GM18867 (cell line): ENCODE results near the gene LMO1.
A peak's percentile ranks its signal among the peaks of the same experiment; 100 is the strongest.

Experiments
- ATAC-seq: cut with Tn5 transposase; IDR thresholded peaks from one replicate; pipeline ENCODE4 v1.9.1; 2021; ENCODE audit warnings: mild to moderate bottlenecking, moderate library complexity; ENCODE audit not compliant: unreplicated experiment

Gene LMO1

DNA sequence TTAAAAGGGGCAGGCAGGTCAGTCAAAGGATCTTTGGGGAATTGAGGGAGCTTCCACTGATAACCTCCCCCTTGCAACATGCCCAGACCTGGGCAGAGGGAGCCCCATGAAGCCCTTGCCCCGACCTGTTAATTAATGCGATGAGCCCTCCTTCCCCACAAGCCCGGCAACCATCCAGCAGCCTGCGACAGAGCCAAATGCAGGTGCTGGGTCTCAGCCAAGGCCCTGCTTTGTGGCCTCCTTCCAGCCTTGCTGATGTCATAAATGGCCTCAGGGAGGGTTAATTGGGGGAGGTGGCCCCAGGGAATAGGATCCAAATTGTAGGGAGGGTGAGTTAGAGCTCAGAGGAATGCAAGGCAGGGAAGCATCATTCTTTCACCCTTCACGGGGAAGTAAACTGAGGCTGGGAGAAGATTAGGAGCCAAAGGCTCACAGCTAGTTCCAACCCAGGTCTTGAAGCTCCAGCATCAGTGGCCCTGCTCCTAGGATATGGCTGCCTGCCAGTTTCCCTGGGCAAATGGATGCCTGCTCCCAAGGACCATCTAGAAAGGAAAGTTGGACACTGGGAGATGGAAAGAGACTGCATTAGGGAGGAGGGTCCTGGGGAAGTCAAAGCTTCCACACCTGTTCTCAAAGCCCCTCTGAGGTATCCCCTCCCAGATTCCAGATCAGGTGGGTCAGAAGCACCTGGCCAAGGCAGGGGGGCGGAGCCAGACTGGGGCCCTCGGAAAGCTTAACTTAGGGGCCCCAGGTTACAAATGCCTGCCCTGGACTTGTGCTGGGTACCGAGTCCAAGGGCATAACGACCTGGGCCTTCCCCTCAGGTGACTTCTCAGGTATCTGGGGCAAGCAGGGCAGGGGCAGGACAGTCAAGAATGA, 34.1 kb downstream of the LMO1 start:
- no peak for ATAC-seq

DNA sequence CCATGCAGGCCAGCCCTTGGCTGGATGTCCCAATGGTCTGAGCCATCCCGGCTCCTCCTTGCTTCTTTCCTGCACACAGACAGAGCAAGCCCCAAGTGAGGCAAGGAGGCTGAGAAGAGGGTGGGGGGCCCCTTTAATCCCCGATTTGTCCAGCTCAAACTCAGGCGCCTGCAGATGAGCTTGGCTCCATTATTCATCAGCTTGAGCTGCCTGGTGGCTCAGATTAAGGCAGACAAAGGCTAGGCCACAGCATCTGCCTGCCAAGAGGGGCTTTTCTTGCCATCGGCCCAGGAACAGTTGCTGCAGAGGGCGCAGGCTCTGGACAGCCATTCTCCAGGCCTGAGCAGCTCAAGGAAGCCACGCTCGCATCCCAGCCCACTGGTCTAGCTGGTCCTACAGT, 35.4 kb downstream of the LMO1 start:
- no peak for ATAC-seq

DNA sequence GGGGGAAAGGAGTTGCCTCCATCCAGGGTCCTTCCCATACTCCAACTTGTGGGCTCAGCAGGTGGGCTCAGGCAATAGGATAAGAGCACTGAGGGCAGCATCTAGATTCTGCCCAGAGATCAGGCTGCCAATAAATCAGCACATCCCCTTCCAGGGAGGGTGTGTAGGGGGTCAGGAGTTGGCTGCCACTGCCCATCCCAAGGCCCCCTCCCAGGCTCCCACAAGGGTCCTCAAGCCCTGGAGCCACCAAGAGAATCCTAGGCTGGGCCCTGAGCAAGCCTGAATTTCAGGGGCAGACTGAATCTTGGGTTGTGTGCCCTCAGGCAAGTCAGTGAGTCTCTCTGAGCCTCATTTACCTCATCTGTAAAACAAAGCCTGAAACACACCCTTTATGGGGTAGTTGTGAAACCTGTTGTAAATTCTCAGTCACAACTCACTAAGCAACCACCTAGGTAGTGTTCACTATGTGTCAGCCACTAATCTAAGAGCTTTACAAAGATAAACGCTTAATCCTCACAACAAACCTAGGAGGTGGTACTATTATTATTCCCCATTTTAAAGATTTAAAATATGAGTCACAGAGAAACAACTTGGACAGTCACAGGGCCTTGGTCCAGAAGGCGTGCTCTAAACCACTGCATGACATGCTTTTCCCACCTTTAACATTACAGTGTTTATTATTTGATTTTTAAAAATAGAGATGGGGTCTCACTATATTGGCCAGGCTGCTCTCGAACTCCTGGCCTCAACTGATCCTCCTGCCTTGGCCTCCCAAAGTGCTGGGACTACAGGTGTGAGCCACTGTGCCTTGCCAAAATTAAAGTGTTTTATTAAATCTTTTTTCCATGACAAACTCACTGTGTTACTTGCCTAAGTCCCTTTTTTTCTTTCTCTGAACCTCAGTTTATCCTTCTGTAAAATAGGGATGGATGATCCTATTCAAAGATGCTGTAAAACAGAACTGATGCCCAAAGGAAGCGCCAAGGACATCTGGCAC, 36.2 kb downstream of the LMO1 start:
- no peak for ATAC-seq

DNA sequence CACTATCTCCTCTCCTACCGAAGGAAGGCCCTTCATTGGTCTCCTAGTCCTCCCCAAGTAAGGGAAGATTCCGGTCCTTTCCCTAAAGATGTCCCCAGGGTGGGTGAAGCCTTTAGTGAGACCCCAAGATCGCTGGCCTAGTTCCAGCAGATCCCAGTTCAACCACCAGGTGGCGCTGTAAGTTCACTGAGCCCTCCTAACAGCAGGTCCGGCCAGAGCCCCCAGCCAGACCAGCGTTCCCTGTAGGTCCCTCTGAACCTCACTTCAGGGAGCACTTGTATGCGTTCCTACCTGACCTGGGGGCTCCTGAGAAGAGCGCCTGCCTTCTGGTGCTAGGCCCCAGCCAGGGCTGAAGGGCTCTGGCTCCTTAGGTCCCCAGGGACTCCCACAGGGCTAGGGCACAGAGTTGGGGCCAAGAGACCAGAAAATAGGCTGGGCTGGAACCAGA, 38.1 kb downstream of the LMO1 start:
- peak; percentile 66 for ATAC-seq

DNA sequence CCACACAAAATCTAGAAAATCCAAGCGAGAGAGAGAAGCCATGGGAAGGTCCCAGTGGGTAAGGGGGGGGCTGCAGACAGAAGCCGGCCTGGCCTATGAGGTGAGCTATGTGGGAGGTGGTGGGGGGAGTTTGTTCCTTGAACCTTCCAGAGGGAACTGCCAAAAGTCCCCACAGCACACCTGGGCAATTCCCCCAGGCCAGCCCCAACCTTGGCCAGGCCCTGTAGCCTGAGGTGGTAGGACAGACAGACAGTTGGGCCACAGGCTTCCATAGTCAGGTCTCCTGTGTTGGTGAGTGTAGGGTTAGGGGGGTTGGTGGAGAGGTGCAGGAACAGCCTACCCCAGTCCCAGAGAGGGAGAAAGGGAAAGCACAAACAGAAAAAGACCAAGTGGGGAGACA, 39.0 kb downstream of the LMO1 start:
- ATAC-seq: no peak

DNA sequence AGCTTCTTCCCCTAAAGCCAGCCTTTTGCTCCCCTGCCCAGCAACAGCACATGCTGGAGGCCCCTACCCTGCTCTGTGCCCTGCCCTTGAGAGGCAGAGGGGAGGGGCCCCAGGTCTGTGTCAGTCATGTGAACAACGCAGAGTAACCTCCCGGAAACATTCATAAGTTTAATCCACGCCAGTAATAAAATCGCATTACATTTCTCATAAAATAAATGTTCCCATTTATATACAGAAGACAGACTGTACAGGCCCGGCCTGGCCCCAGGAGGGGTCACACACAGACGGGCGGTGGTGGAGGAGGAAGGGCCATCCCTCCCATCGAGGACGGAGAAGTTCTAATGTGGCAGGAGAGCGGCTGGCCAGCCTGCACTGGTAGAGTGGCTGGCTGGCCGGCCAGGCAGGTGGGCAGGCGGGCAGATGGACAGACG, 39.5 kb downstream of the LMO1 start:
- no peak for ATAC-seq

DNA sequence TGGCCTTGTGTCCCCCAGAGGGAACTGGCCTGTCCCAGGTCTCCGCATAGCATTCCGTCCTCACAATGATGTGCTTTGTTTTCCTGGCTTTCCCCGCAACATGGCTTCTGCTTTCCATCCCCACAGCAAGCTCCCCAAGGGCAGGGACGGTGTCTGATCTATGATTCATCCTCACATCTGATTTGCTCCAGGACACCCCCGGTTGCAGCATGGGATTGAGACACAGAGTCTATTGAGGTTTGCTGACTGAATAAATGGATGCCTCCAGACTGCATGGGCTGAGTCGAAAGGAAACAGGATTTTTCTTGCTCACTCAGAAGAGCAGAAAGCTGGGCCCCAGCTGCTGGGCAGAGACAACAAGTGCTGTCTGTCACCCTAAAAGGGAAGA, 40.2 kb downstream of the LMO1 start:
- ATAC-seq: no peak

DNA sequence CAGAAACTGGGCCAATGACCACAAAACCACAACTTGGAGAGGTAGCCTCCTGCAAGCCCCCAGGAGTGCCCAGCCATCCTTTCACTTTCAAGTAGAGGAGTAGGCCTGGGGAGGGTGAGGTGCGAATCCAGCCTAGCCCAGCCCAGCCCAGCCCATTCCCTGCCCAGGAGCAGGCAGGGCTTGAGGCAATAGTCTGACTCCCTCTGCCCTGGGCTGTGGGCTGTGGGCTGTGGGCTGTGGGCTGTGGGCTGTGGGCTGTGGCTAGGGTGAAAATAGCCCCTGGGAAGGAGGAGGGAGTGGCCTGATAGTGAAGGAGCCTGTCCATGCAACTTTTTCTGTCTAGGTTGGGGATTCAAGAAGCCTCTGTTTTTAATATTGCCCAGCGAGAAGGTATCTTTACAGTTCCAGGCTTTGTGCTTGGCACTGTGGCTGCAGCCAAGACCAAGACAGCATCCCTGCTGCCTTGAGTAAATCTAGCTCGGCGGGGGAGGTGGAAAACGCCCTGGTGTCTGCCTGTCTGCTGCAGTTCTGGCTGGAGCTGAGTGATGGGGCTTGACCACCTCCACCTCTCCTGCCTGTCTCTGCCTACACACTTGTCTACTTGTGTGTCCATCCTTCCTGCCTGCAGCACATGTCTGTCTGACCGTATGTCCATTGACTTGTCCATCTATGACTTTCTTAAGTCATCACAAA, 40.7 kb downstream of the LMO1 start:
- no peak for ATAC-seq

DNA sequence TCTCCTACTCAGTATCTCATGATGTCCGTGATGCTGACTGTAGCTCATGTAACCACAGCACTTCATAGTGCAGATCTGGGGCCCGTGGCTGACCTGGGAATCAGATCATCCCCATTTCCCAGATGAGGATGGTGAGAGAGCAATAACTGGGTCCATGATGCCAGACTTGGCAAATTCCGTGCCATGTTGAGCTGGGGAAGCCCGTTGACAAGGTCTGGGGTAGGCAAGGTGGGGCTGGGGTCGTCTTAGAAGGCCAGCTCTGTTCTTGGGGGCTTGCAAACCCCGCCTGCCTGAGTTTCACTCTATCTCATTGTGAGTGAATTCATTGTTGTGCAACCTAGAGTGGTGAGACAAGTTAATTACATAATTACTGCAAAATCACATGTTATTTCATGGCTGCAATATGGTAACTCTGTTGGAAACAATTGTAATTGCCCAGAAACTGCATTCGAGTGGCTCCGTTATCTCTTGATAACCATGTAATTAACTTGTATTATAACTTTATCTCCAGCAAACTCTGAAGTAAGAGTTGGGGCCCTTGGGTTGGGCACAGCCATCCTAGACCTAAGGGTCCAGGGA, 41.7 kb downstream of the LMO1 start:
- ATAC-seq: no peak

DNA sequence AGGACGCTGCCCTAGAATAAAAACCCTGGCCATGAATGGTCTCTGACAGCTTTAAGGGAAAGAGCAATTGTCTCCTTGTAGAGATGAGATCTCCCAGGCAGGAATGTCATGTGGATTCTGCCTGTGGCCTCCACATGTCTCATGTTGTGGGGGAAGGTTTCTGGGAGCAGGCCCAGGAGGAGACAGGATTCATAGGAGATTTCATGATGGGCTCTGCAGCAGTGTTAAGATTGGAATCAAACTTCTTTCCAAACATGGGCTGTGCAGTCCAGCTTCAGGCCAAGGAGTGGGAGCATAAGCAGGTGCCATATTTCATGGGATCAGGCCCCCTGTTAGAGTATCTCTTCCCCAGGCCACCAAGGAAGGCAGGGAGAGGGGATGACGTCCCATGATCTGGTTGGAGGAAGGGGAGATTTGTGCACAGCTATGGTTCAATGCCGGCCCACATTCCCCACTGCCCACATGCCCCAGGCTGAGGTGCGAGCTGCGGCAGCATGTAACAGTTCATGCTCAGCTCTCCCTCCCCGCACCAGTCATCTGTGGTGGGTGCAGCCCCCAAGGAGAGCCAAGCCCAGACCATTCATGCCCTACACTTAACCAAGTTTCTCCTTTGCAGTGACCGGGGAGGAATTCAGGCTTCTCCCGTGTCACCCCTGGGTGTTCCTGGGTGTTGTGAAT, 42.5 kb downstream of the LMO1 start:
- ATAC-seq: no peak

DNA sequence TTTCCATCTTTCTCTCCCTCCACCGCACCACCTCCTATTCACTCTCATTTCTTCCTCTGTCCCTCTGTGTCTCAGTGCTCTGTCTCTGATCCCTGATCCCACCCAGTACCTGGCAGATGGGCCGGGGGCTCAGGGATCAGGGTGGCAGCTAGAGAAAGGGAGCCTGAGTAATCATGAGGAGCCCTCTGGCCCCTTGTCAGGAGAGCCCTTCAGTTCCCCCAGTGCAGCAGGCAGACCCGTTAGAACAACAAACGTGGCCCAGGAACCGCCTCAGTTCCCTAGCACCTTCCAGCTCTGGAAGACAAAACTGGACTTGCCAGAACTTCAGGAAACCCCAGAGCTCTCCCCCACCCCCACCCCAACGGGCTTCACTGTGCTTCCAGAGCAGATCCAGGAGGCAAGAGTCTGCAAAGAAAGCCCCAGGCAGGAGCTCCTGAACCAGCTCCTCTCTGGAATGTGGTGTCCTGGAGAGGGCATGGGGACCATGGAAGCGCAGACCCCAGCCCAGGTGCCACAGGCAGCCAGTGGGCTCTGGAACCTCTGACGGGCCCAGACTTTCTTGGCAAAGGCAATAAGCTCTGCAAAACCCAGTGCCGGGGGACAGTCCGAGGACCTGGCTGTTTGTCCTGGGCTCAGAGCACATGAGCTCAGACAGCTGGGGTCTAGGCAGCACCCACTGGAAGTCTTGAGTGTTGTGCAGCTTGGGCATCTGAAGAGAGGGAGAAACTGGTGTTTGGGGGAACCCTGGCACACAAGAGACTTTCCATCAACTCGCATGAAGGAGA, 43.2 kb downstream of the LMO1 start:
- ATAC-seq: no peak

DNA sequence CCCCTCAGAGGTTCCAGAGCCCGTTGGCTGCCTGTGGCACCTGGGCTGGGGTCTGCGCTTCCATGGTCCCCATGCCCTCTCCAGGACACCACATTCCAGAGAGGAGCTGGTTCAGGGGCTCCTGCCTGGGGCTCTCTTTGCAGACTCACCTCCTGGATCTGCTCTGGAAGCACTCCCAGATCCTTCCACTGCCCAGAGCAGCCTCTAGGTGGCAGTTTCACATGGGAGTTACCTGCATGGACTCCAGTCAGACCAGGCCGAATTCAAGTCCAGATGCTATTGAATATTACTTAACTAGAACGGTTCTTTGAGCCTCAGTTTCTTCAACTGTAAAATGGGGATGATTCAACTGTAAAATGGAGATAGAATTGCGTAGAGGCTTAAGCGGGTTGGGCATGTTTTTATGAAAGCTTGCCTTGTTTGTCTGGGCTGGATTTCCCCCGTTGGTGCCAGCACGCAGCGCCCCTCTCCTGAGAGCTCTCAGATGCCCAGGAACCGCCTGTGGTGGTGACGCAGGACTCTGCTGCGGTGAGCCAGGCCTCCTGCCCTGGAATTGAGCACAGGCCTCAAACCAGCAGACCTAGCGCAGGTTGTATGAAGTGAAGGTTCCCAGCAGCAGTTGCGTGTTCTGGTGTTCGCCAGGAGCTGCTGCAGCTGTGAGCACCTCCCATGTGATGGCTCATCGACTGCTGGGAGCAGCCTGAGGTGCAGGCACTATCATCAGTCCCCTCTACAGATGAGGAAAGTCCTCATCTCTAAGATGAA, 44.2 kb downstream of the LMO1 start:
- ATAC-seq: peak; percentile 61

DNA sequence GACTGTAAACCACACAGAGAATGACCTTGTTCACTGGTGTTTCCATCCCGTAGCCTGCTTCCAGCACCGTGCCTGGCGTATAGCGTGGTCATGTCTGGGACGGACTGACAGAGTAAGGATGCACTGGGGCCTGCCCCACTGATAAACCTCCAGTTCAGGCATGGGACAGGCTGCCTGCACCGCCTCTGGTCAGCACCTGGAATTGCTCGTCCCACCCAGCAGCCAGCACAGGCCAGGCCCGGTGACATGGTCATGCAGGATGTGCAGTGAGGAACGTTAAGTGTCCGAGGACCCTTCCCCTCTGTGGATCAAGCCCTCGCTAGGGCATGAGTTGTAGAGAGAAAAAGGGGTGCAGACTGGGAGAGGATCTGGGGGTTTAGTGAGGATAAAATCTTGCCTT, 44.8 kb downstream of the LMO1 start:
- no peak for ATAC-seq

DNA sequence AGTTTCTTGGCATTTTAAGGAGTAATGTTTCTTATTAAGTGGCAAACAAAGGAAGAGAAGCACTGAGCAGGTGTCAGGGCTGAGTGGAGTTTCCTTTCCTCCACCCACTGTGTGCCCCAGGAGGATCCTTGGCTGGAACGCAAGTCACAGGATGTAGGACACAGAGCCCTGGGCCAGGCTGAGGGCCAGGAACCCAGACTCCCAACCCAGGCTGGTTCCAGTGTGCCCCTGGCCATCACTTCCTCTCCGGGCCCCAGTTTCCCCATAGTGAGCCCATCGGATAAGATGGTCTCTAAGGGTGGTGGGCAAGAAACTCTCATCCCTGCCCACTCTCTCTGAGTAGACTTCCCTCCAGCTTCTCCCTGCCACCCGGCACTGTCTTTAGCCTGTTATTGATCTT, 45.3 kb downstream of the LMO1 start:
- no peak for ATAC-seq

DNA sequence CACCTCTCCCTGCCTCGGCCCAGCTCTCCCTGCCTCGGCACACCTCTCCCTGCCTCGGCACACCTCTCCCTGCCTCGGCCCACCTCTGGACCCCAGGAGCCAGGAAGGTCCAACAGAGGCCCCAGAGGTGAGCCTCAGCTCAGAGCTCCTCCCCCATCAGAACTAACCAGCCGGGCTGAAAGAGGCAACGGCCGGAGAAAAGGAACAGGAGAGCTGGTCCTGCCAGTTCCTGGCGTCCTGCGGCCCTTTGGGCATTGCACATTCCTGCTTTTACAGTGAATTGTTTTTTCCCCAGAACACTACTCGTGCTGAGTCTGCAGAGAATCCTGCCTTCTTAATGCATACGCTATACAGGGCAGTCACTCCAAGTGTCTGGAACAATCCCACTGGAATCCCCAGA, 45.8 kb downstream of the LMO1 start:
- no peak for ATAC-seq

DNA sequence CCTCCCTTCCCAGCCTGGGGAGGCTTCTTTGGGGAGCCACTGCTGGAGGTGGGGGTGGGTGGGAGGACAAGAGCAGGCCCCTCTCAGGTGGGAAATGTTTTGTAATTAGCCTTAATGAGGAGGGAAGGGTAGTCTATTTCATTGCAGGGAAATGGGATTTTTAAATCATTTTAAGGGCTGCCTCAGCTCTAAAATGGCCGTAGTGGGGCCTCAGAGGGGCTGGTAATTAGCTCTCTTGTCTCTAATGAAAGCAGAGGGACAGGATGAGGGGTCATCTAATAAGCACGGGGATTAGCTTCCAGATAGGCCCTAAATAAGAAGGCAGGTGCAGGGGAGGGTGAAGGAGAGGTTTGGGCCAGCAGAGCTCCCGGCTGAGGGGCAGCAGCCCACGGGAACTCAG, 46.5 kb downstream of the LMO1 start:
- ATAC-seq: no peak

DNA sequence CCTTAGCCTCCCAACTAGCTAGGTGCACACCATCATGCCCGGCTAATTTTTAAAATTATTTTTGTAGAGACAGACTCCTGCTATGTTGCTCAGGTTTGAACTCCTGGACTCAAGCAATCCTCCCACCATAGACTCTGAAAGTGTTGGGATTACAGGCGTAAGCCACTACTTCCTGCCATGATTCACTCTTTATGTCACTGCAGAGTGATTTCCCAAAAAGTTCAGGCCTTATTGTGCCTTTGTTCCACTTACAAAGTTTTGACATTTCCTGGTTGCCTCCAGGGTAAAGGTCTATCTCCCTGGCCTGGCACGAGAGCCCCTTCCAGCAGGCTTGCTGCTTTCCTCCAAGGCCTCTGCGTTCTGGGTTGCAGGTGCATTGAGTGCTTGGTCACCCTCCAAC, 50.3 kb downstream of the LMO1 start:
- ATAC-seq: no peak

DNA sequence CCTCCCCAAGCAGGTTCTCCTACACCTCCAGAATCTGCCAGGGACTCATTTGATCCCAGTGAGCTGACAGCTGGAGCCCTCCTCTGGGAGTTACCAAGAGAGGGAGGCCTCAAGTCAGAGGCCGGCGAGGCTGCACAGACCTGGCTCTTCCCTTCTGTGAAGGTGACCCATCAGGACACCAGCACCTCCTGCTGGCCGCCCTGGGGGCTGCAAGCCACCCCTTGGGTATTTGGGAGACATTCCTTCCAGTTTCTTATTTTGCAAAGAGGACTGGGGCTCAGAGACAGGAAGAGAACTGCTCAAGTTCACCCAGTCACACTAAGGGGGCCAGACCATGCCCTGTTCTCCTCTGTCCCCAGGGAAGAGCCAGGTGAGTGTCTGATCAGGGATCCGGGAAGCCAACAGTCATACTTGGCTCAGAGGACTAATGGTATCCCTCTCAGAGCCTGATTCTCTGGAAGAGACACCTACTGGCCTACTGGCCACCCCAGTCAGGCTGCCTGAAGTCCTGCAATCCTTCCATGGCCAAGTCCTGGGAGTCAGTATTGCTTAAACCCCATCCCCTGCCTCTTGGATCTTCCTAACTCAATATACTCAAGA, 54.4 kb downstream of the LMO1 start:
- ATAC-seq: peak; percentile 59
